HepG2 (cell line): ENCODE results near the gene ADM5. TPM values are rescaled to one million over a fixed set of nuclear protein-coding genes. Genes with fewer than 3 reads are reported as not detected.
A peak's percentile ranks its signal among the peaks of the same experiment; 100 is the strongest.

Source experiments
- ATRX ChIP-seq: sonication (generic); formaldehyde crosslinking; IDR thresholded peaks from 2 replicates; pipeline ENCODE4 v1.4.0; 2020; ENCODE audit warnings: missing genetic modification reagents, borderline replicate concordance
- CBX5 ChIP-seq: sonication (generic); formaldehyde crosslinking; IDR thresholded peaks from 2 replicates; pipeline ENCODE4 v1.4.0; 2020; ENCODE audit warnings: missing genetic modification reagents, borderline replicate concordance
- CREB1 ChIP-seq, 2 experiments: fragments of 450-650 bp in 1 of 2; IDR thresholded peaks; 2 replicates each; pipeline ENCODE4 v1.6.1; 2016 to 2017; ENCODE audit warnings: control low read depth in 1 of 2, mild to moderate bottlenecking in 1 of 2, missing compliant biosample characterization in 1 of 2, missing genetic modification characterization in 1 of 2
- DNMT3B ChIP-seq: conservative IDR thresholded peaks from 2 replicates; pipeline ENCODE4 v1.6.1; 2016; ENCODE audit warnings: missing biosample characterization, control low read depth
- GATA4 ChIP-seq: sonication (generic); IDR thresholded peaks from 2 replicates; pipeline ENCODE4 v1.6.1; 2016; ENCODE audit warnings: antibody characterized with exemption, low read depth, borderline replicate concordance
- HDAC2 ChIP-seq: sonication (generic); formaldehyde crosslinking; IDR thresholded peaks from 2 replicates; pipeline ENCODE4 v1.4.0; 2020; ENCODE audit warnings: missing genetic modification reagents
- JUNB ChIP-seq: sonication (generic); formaldehyde crosslinking; IDR thresholded peaks from 2 replicates; pipeline ENCODE4 v1.8.0; 2022; ENCODE audit warnings: missing genetic modification reagents, mild to moderate bottlenecking, borderline replicate concordance
- KDM3A ChIP-seq: IDR thresholded peaks from 2 replicates; pipeline ENCODE4 v1.6.1; 2018; ENCODE audit warnings: low read depth, missing compliant biosample characterization
- NR2F6 ChIP-seq, 2 experiments: IDR thresholded peaks; 2 replicates each; pipeline ENCODE4 v1.6.1; 2016; ENCODE audit warnings: antibody characterized with exemption in 1 of 2, mild to moderate bottlenecking in 1 of 2
- PCBP2 ChIP-seq: fragments of 200-400 bp; formaldehyde crosslinking; optimal IDR thresholded peaks from 2 replicates; pipeline ENCODE3; 2018; ENCODE audit warnings: low read length, low read depth; ENCODE audit not compliant: poor library complexity, severe bottlenecking
- POLR2AphosphoS2 ChIP-seq: IDR thresholded peaks from 2 replicates; pipeline ENCODE4 v1.6.1; 2011; ENCODE audit warnings: low read depth, low read length, improper control_type of control experiment
- RBFOX2 ChIP-seq: fragments of 200-400 bp; formaldehyde crosslinking; IDR thresholded peaks from 2 replicates; pipeline ENCODE4 v1.6.1; 2017; ENCODE audit warnings: low read depth, mild to moderate bottlenecking, low read length
- RFX5 ChIP-seq: IDR thresholded peaks from 2 replicates; pipeline ENCODE4 v1.6.1; 2011; ENCODE audit warnings: low read depth, low read length, improper control_type of control experiment
- SALL2 ChIP-seq: sonication (generic); formaldehyde crosslinking; IDR thresholded peaks from 2 replicates; pipeline ENCODE4 v1.8.1; 2023; ENCODE audit warnings: mild to moderate bottlenecking, missing genetic modification reagents, inconsistent platforms
- SIN3B ChIP-seq: fragments of 150-350 bp; IDR thresholded peaks from 2 replicates; pipeline ENCODE4 v1.6.1; 2014; ENCODE audit warnings: low read length
- SRF ChIP-seq: IDR thresholded peaks from 2 replicates; pipeline ENCODE4 v1.6.1; 2011; ENCODE audit warnings: mild to moderate bottlenecking, low read depth, low read length, moderate library complexity
- ZKSCAN5 ChIP-seq: sonication (generic); formaldehyde crosslinking; IDR thresholded peaks from 2 replicates; pipeline ENCODE4 v1.5.1; 2020; ENCODE audit warnings: mild to moderate bottlenecking, missing genetic modification reagents
- ZNF256 ChIP-seq: sonication (generic); formaldehyde crosslinking; conservative IDR thresholded peaks from 2 replicates; pipeline ENCODE4 v1.4.0; 2020; ENCODE audit warnings: missing genetic modification reagents
- ZNF607 ChIP-seq: sonication (generic); formaldehyde crosslinking; IDR thresholded peaks from 2 replicates; pipeline ENCODE4 v1.5.1; 2020; ENCODE audit warnings: missing genetic modification reagents, mild to moderate bottlenecking, borderline replicate concordance
- ZNF614 ChIP-seq: IDR thresholded peaks from 2 replicates; pipeline ENCODE4 v1.6.1; 2018; ENCODE audit warnings: missing biosample characterization, missing genetic modification reagents, inconsistent platforms, borderline replicate concordance
- ZSCAN25 ChIP-seq: sonication (generic); formaldehyde crosslinking; IDR thresholded peaks from 2 replicates; pipeline ENCODE4 v1.8.0; 2022; ENCODE audit warnings: mild to moderate bottlenecking, missing genetic modification reagents
- polyA plus RNA-seq, 8 experiments: library from polyadenylated mRNA; depleted of rRNA in 3 of 8; stranded (reverse) in 7 of 8; unstranded in 1 of 8; fragments of >200 nt; fragmentation: Illumina TruSeq in 4 of 8; extraction: Trizol in 4 of 8; gene quantifications; 2 replicates each; pipeline versions ENCODE4 v1.2.1 to v1.2.3, GENCODE V29; 2011 to 2016; ENCODE audit warnings: low read depth in 4 of 8, missing spikeins in 1 of 8, mixed read lengths in 1 of 8; ENCODE audit not compliant: insufficient read depth in 1 of 8
- total RNA-seq, 5 experiments: library from RNA; depleted of rRNA; stranded (reverse); fragments of >200 nt; fragmentation: Illumina TruSeq; extraction: Trizol; gene quantifications; 2 replicates each; pipeline ENCODE4 v1.2.3, GENCODE V29; 2016; ENCODE audit warnings: low read depth in 1 of 5
- TF ChIP-seq, protein P1 (sequence below): sonication (generic); formaldehyde crosslinking; IDR thresholded peaks from 2 replicates; pipeline ENCODE4 v1.5.0; 2020; ENCODE audit warnings: missing genetic modification reagents
- TF ChIP-seq, protein P2 (sequence below): IDR thresholded peaks from 2 replicates; pipeline ENCODE4 v1.6.1; 2018; ENCODE audit warnings: missing genetic modification reagents
- TF ChIP-seq, protein P3 (sequence below): sonication (generic); formaldehyde crosslinking; IDR thresholded peaks from 2 replicates; pipeline ENCODE4 v1.5.1; 2020; ENCODE audit warnings: missing genetic modification reagents, mild to moderate bottlenecking, borderline replicate concordance
- TF ChIP-seq, protein P4 (sequence below): sonication (generic); formaldehyde crosslinking; IDR thresholded peaks from 2 replicates; pipeline ENCODE4 v1.4.0; 2020; ENCODE audit warnings: low read depth, mild to moderate bottlenecking, missing genetic modification reagents

The ADM5 gene
- total and polyA plus RNA-seq, 2 of the 13 experiments (the other 11 are each of a cell fraction or from before 2014, with no cell fraction given) = 2.7 to 4.1 TPM

DNA sequence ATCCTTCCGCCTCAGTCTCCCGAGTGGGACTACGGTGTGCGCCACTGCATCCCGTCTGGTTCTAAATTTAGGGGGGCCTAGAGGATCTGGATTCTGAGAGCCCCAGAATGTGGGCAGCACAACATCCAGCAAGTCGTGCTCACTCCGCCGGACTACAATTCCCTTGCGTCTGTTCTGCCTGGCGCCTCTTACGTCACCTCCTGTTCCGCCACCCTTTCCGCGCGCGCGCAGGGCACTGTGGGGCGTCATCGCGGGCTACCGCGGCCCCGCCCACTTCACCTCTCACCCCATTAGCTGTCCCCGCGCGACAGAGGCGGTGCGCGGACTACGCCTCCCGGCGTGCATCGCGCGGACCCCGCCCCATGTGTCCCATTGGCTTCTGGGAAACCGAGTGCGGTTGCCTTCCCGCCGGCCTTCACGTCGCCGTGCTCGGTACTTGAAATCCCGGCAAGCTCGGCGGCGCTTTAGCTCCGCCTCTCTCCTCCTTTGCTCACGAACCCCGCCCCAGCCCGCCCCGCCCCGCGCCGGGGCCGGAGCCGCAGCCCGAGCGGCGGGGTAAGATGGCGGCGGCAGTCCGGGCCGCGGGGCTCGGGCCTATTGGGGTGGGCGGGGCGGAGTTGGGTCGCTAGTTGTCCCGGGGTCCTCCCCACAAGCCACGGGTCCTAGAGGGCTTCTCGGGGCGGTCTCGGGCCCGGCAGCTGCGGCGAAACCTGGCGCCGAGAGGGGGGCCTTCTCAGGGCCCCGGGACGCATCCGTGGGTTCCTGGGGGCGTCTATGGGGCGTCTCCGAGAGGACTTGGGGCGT lies 47.5 kb upstream of the ADM5 start, which contains the start of gene SCAF1 (continued):
- TF ChIP-seq CBX5 (CRISPR knock-in tag) = 0 out of 2 replicates have a peak, but pooled peaks have one; percentile 19
- peak; percentile 57; the same call in 1 of the 2 replicates for TF ChIP-seq HDAC2 (CRISPR knock-in tag)
- peak; percentile 85 for TF ChIP-seq SALL2 (CRISPR knock-in tag)
- TF ChIP-seq DNMT3B (CRISPR knock-in tag) = no peak; the same call in 1 of the 2 replicates
- TF ChIP-seq JUNB = no peak
- no peak for TF ChIP-seq ZNF256 (CRISPR knock-in tag)
- no peak for TF ChIP-seq ATRX (CRISPR knock-in tag)
- TF ChIP-seq SIN3B = no peak; the same call in 1 of the 2 replicates
- 0 out of 2 replicates have a peak, but pooled peaks have one; percentile 11 for TF ChIP-seq SRF
- peak; percentile 72; the same call in 1 of the 2 replicates for TF ChIP-seq KDM3A (CRISPR knock-in tag)
- TF ChIP-seq, protein P1, sequence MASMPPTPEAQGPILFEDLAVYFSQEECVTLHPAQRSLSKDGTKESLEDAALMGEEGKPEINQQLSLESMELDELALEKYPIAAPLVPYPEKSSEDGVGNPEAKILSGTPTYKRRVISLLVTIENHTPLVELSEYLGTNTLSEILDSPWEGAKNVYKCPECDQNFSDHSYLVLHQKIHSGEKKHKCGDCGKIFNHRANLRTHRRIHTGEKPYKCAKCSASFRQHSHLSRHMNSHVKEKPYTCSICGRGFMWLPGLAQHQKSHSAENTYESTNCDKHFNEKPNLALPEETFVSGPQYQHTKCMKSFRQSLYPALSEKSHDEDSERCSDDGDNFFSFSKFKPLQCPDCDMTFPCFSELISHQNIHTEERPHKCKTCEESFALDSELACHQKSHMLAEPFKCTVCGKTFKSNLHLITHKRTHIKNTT (CRISPR knock-in tag) = 0 out of 2 replicates have a peak, but pooled peaks have one; percentile 63
- no peak for TF ChIP-seq NR2F6 (IDR thresholded peaks at IDR 0.05)
- peak; percentile 74 for TF ChIP-seq NR2F6 (CRISPR knock-in tag; IDR thresholded peaks at IDR 0.05)
- peak; percentile 93 for TF ChIP-seq RBFOX2
- TF ChIP-seq, protein P2, sequence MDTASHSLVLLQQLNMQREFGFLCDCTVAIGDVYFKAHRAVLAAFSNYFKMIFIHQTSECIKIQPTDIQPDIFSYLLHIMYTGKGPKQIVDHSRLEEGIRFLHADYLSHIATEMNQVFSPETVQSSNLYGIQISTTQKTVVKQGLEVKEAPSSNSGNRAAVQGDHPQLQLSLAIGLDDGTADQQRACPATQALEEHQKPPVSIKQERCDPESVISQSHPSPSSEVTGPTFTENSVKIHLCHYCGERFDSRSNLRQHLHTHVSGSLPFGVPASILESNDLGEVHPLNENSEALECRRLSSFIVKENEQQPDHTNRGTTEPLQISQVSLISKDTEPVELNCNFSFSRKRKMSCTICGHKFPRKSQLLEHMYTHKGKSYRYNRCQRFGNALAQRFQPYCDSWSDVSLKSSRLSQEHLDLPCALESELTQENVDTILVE = peak; percentile 95
- no peak for TF ChIP-seq ZKSCAN5 (CRISPR knock-in tag)
- peak; percentile 73; the same call in 1 of the 2 replicates for TF ChIP-seq ZSCAN25 (CRISPR knock-in tag)
- TF ChIP-seq GATA4 = no peak
- peak; percentile 79; the same call in 1 of the 2 replicates for TF ChIP-seq POLR2AphosphoS2
- TF ChIP-seq CREB1 (IDR thresholded peaks at IDR 0.05) = peak; percentile 98
- TF ChIP-seq CREB1 (CRISPR knock-in tag; IDR thresholded peaks at IDR 0.05) = peak; percentile 98
- peak; percentile 61; the same call in 1 of the 2 replicates for TF ChIP-seq ZNF607 (CRISPR knock-in tag)
- TF ChIP-seq, protein P3, sequence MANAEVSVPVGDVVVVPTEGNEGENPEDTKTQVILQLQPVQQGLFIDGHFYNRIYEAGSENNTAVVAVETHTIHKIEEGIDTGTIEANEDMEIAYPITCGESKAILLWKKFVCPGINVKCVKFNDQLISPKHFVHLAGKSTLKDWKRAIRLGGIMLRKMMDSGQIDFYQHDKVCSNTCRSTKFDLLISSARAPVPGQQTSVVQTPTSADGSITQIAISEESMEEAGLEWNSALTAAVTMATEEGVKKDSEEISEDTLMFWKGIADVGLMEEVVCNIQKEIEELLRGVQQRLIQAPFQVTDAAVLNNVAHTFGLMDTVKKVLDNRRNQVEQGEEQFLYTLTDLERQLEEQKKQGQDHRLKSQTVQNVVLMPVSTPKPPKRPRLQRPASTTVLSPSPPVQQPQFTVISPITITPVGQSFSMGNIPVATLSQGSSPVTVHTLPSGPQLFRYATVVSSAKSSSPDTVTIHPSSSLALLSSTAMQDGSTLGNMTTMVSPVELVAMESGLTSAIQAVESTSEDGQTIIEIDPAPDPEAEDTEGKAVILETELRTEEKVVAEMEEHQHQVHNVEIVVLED (CRISPR knock-in tag) = peak; percentile 96
- peak; percentile 68 for TF ChIP-seq RFX5
- TF ChIP-seq PCBP2 = no peak
- TF ChIP-seq ZNF614 (CRISPR knock-in tag) = peak; percentile 84; the same call in 1 of the 2 replicates
- TF ChIP-seq, protein P4, sequence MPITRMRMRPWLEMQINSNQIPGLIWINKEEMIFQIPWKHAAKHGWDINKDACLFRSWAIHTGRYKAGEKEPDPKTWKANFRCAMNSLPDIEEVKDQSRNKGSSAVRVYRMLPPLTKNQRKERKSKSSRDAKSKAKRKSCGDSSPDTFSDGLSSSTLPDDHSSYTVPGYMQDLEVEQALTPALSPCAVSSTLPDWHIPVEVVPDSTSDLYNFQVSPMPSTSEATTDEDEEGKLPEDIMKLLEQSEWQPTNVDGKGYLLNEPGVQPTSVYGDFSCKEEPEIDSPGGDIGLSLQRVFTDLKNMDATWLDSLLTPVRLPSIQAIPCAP (CRISPR knock-in tag) = no peak
